GM13976 (cell line): ENCODE measurements around the gene PSMB2.

Source experiments
- DNase-seq: peaks from one replicate; pipeline ENCODE4 v3.0.0; 2012; ENCODE audit warnings: low spot score
- CTCF ChIP-seq: IDR thresholded peaks from 2 replicates; pipeline ENCODE4 v1.5.1; 2012; ENCODE audit warnings: borderline replicate concordance, mild to moderate bottlenecking; ENCODE audit not compliant: insufficient read depth; ENCODE audit errors: extremely low read depth, missing control alignments, control extremely low read depth
- in situ Hi-C: fragments of 300-500 bp; cut with MboI; formaldehyde crosslinking; loops from one replicate; pipeline ENCODE4 v1.12.0; 2022; ENCODE audit warnings: low sequenced_read_pairs, mixed read lengths, inconsistent platforms; ENCODE audit not compliant: unreplicated experiment

The PSMB2 gene

GRCh38 chr1:35660581-35661473 lies 19.5 kb upstream of the PSMB2 start:
- TF ChIP-seq CTCF, result no peak
- no peak for DNase-seq
- in situ Hi-C loops, result no loop called here

GRCh38 chr1:35659589-35659988 lies 18.3 kb upstream of the PSMB2 start:
- DNase-seq, result no peak
- TF ChIP-seq CTCF, result no peak
- in situ Hi-C loops, result no loop called here

- in situ Hi-C loops, result no loop called here
- TF ChIP-seq CTCF, result no peak
- no peak for DNase-seq
Observed at GRCh38 chr1:35657851-35658250, 16.5 kb upstream of the PSMB2 start.

- DNase-seq, result no peak
- in situ Hi-C loops, result no loop called here
- TF ChIP-seq CTCF, result no peak
Observed at GRCh38 chr1:35656863-35657232, 15.5 kb upstream of the PSMB2 start.

- TF ChIP-seq CTCF, result no peak
- in situ Hi-C loops, result no loop called here
- DNase-seq, result no peak
Observed at GRCh38 chr1:35656148-35656862, 15.0 kb upstream of the PSMB2 start.

- no peak for TF ChIP-seq CTCF
- DNase-seq, result no peak
Observed at GRCh38 chr1:35655196-35655595, 13.9 kb upstream of the PSMB2 start.

More at GRCh38 chr1:35655196-35655595, 13.9 kb upstream of the PSMB2 start:
- in situ Hi-C loops, result no loop called here
